EL (cell line): Measurements from ENCODE around the gene CCDC124.
"Not testable (repeated sequence)": the region's sequence is repeated elsewhere in the genome, so short reads cannot be mapped to it uniquely, and the experiment has no call there.

ENCODE experiments used
- DNase-seq: peaks from one replicate; pipeline ENCODE4 v3.0.0-alpha.2; 2016

CCDC124 gene, protein sequence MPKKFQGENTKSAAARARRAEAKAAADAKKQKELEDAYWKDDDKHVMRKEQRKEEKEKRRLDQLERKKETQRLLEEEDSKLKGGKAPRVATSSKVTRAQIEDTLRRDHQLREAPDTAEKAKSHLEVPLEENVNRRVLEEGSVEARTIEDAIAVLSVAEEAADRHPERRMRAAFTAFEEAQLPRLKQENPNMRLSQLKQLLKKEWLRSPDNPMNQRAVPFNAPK

DNA sequence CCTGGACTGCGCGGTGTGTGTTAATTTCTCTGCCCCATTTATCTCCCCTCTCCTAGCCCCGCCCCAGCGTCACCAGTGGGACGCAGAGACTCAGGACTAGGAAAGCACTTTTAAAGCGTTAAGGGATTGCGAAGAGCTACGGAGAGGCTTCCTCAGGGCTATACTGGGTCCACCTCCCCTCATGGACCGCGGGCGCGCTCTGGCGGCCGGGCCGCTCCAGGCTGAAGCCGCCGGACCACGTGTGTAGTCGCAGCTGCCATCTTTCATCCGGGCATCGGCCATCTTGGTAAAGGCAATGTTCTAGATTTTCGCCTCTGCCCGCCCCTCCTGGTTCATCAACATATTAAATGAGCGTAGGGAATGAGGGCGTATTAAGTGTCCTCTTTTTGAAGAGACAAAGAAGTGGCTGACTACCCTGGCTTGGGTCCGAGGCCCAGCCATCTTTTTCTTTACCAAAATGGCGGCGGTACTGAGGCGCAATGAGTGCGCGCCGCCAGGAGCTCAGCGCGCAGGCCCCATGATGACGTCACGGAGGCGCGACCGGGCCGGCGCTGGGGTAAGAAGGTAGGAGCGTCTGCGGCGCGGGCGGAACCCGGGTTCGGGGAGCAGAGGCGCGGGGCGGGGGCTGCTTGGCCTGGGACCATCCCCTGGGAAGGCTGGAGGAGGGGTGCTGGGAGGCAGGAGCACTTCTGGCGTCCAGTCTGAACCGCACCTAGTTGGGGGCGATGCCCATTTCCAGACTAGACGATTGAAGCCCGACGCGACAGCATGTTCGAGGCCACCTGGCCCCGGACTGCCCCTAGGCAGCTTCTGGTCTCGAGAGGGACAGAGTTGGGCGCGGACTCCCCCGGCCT is at the start of gene CCDC124:
Gene CCDC124 (plus strand): TSS at position 531 of the 854 bp plus-strand sequence. CDS start 3,406 bp downstream, outside the sequence.
- peak; percentile 93 for DNase-seq

DNA sequence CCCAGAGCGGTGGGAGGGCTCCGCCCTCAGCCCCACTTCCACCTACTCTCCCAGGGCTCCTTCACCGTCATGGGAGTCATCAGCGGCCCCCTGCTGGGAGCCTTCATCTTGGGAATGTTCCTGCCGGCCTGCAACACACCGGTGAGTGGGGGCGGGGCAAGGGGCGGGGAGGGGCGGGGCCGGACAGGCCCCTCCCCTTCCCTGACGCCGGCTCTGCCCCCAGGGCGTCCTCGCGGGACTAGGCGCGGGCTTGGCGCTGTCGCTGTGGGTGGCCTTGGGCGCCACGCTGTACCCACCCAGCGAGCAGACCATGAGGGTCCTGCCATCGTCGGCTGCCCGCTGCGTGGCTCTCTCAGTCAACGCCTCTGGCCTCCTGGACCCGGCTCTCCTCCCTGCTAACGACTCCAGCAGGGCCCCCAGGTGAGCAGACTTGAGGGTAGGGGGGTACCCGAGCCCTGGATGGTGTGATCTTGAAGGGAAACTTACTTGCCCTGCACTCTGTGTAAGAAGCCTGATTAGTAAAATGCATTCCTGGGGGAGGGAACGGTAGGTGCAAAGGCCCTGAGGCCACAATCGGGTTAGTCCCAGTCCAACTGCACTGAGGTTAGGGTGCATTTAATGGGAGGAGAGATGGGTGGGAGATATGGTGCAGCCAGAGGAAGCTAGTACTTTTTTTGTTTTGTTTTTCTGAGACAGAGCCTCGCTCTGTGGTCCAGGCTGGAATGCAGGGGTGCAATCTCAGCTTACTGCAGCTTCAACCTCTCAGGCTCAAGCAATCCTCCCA is 49.0 kb upstream of the CCDC124 start:
- no peak for DNase-seq

DNA sequence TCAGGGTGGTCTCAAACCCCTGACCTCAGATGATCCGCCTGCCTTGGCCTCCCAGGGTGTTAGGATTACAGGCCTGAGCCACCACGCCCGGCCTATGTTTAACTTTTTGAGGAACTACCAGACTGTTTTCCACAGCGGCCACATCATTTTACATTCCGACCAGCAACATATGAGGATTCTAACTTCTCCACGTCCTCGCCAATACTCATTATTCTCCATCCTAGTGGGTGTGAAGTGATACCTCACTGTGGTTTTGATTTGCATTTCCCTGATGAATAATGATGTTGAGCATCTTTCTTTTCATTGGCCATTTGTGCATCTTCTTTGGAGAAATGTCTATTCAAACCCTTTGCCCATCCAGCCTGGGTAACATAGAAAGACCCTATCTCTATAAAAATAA is 46.3 kb upstream of the CCDC124 start:
- DNase-seq, result no peak

DNA sequence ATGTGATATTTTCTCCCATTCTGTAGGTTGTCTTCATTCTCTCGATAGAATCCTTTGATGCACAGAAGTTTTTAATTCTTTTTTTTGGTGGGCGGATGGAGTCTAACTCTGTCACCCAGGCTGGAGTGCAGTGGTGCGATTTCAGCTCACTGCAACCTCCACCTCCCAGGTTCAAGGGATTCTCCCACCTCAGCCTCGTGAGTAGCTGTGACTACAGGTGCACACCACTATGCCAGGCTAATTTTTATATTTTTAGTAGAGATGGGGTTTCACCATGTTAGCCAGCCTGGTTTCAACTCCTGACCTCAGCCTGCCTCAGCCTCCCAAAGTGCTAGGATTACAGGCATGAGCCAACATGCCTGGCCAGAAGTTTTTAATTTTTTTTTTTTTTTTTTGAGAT is 45.6 kb upstream of the CCDC124 start:
- not testable (repeated sequence) for DNase-seq

DNA sequence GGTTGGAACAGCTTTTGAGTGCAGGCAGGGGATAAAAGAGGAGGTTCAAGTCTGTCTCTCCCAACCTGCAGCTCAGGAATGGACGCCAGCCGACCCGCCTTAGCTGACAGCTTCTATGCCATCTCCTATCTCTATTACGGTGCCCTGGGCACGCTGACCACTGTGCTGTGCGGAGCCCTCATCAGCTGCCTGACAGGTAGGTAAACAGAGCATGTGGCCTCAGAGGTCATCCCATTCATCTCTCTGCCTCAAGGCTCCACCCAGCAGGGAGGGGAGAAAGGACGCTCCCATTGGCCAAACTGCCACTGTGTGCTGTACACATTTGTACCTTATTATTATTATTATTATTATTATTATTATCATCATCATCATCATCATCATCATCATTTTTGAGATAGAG is 44.6 kb upstream of the CCDC124 start:
- DNase-seq, result no peak

DNA sequence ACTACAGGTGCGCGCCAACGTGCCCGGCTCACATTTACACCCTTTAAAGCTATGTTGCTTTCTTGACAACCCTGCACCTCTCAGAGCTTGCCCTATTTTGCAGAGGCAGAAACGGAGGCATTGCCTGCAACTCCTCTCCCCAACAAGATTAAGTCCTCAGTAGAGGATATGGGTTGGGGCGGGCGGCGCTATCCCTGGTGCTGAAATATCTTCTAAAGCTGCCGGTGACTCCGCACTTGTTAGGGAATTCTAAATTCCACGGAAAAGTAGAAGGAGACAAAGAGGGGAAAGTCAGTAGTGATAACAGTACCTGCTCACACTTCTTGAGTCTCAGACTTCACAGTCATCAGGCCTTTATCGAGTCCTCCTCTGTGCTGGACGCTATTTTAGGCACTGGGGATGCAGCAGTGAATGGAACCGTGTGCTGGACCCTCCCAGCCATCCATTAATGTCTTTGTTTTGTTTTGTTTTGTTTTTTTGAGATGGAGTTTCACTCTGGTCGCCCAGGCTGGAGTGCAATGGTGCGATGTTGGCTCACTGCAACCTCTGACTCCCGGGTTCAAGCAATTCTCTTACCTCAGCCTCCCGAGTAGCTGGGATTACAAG is 43.1 kb upstream of the CCDC124 start:
- peak; percentile 33 for DNase-seq

DNA sequence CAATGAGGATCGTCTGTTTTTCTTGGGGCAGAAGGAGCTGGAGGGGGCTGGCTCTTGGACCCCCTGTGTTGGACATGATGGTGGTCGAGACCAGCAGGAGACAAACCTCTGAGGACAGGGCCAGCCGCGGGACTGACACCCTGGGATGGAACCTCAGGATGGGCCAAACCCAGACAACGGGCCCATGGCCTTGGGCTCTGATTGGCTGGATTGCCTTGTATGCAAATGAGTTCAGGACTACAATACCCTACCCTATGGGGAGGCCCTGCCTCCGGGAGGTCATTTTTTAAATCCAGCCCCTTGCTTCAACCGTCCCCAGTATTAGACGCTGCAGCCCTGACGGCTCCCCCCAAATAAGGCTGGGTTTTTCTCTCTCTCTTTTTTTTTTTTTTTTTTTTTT is 39.0 kb upstream of the CCDC124 start:
- DNase-seq, result no peak

DNA sequence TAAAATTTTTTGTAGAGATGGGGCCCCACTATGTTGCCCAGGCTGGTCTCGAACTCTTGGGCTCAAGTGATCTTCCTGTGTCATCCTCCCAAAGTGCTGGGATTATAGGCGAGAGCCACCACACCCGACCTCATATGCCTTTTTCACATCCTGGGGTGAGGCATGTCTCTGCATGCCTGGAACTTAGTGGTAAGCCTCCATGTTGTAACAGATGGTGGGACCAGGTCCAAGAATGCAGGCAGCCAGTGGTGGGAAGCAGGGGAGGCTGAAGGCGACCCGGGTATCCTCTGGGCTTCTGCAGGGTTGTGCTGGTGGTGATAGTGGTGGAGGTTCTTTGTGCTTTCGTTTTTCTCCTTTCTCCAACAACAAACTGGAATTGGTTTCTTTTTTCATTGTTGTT is 30.1 kb upstream of the CCDC124 start:
- DNase-seq, result peak; percentile 60

DNA sequence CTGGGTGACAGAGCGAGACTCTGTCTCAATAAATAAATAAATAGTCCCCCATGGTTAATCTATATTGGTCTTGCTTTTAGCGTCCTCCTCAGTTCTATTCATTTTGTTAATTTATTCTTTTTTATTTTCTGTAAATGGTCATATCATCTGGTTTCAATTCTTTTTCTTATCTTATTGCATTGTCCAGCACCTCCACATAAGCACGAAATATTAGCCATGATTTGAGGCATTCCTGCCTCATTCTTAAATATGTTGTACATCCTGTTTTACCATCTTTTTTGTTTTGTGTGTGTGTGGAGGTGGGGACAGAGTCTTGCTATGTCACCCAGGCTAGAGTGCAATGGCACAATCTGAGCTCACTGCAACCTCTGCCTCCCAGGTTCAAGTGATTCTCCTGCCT is 24.6 kb upstream of the CCDC124 start:
- DNase-seq, result no peak

DNA sequence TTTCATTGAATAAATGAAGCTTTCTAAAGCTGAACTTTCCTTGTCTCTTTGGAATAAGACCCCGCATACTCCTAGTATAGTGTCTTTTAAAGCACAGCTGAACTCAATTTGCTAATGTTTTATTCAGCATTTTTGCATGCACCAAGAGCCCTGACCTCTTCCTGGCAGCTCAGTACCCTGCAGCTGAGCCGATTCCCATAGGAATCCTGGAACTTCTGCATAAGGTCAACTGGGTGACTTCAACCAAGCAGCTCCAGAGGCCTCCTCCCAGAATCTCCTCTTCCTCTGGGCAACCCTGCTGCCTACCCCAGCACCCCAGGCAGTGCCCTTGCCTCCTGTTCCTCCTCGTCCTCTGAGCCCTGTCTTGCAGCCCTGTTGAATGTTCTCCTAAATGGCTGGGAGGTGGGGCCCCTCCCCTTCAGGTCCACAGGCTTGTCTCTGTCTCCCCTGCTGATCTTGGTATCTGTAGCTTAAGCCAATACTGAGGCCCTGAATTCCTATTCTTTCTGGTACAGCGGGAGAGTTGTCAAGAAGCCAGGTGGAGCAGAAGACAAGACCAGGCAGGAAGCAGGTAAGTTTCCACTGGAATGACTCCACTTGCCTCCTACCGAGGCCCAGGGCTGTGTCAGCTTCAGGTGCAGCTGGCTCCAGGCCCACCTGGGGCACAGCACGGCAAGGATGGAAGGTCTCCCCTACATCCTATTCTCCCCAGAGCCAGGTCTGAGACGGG is 23.6 kb upstream of the CCDC124 start:
- no peak for DNase-seq

DNA sequence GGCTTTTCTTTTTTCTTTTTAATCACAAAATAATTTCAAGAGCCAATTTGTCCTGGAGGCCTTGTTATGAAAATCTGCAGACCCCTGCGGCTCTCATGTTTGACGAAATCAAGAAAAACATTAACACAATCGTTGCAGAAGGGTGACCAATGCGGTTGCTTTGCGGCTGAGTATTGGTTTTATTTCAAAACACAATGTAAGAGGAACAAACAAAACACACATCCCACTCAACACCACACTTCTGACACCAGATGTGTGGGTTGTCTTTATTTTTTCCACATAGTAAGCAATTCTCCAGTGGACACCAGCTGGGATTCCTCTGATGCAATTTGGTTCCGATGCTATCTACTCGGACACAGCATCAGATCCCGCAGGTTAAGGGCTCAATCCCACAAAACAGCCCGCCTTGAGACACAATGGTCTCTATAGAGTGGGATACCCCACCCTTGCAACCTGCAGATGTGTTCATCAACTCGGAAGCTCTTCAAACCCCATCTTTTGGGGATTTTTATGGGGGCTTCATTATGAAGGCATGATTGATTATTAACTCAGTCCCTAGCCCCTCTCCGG is 21.9 kb upstream of the CCDC124 start:
- DNase-seq, result no peak

DNA sequence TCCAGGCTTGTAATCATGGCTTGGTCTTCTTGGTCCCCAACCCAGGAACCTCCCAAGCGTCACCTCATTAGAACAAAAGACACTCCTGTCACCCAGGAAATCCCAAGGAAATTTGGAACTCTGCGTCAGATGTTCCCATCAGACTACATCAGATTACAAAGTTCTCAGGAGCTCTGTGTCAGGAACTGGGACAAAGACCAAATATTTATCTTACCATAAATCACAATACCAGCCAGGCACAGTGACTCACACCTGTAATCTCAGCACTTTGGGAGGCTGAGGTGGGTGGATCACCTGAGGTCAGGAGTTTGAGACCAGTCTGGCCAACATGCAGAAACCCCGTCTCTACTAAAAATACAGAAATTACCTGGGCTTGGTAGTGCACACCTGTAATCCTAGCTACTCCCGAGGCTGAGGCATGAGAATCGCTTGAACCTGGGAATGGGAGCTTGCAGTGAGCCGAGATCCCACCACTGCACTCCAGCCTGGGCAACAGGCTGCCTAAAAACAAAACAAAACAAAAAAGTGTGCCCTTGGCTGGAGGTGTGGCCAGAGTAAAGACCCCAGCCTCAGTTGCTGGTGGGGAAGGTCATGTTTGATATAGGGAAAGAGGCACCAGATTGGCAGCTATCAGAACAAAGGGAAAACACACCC is 16.7 kb upstream of the CCDC124 start:
- no peak for DNase-seq

DNA sequence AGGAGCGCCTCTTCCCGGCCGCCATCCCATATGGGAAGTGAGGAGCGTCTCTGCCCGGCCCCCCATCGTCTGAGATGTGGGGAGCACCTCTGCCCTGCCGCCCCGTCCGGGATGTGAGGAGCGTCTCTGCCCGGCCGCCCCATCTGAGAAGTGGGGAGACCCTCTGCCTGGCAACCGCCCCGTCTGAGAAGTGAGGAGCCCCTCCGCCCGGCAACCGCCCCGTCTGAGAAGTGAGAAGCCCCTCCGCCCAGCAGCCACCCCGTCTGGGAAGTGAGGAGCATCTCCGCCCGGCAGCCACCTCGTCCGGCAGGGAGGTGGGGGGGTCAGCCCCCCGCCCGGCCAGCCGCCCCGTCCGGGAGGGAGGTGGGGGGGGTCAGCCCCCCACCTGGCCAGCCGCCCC is 14.7 kb upstream of the CCDC124 start:
- not testable (repeated sequence) for DNase-seq

DNA sequence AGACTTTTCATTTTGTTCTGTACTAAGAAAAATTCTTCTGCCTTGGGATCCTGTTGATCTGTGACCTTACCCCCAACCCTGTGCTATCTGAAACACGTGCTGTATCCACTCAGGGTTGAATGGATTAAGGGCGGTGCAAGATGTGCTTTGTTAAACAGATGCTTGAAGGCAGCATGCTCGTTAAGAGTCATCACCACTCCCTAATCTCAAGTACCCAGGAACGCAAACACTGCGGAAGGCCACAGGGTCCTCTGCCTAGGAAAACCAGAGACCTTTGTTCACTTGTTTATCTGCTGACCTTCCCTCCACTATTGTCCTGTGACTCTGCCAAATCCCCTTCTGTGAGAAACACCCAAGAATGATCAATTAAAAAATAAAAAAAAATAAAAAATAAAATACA is 13.7 kb upstream of the CCDC124 start:
- not testable (repeated sequence) for DNase-seq

DNA sequence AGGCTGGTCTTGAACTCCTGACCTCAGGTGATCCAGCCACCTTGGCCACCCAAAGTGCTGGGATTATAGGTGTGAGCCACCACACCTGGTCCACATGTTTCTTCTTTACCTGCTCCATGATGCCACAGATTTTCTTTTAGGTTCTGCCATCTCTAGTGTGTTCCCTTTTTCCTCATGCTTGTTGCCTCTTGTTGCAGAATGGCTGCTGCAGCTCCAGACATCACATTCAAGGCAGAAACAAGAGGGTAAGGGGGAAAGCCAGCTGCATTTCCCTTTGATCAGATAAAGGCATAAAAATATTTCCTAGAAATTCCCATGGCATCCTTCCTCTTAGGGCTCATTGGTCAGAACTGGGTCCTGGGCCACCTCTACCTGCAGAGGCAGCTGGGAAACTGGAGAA is 12.3 kb upstream of the CCDC124 start:
- DNase-seq, result no peak

DNA sequence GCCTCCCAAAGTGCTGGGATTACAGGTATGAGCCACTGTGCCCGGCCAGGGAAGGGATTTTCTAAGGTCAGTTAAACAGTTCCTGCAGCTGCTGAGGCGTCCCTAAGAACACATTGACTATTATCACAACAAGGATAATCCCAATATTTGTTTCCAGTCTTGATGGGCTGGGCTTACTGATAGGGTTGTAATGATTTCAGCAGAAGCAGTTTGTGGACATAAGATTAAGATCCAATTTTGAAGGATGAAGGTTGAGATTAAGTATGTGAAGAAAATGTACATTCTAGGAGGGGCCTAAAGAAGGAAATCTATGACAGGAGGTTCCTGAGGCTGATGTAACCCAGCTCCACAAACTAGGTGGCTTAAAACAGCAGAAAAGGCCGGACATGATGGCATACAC is 10.7 kb upstream of the CCDC124 start:
- no peak for DNase-seq

DNA sequence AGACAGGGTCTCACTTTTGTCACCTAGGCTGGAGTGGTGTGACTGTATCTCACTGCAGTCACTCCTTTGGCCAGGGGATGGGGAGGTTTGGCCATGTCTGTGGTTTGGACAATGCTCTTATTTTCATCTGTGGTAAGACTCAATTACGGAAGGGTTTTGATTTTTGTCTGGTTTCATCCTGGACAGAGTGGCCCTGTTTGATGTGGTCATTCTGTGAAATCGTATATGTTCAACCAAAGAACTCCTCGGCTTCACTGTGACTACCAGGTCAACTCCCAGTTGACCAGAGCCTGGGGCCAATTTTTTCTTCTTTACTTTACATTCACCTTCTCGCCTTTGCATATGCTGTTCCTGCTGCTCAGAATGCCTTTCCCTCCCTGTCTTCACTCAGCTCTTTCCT is 6.8 kb upstream of the CCDC124 start:
- no peak for DNase-seq

DNA sequence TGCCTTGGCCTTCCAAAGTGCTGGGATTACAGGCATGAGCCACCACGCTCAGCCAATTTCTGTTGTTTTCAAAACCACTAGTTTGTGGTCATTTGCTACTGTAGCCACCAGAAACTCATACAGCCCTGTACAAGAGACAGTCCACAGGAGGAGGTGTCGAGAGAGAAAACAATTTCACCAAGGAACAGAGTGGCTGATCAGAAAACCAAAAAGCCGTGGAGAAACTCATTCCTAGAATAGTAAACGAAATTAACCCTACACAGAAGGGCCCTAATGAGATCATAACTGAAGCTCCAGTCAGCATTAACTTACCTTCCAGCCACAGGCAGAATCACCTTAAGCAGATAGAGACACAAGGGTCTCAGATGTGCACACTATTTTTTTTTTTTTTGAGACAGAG is 3.8 kb upstream of the CCDC124 start:
- no peak for DNase-seq

DNA sequence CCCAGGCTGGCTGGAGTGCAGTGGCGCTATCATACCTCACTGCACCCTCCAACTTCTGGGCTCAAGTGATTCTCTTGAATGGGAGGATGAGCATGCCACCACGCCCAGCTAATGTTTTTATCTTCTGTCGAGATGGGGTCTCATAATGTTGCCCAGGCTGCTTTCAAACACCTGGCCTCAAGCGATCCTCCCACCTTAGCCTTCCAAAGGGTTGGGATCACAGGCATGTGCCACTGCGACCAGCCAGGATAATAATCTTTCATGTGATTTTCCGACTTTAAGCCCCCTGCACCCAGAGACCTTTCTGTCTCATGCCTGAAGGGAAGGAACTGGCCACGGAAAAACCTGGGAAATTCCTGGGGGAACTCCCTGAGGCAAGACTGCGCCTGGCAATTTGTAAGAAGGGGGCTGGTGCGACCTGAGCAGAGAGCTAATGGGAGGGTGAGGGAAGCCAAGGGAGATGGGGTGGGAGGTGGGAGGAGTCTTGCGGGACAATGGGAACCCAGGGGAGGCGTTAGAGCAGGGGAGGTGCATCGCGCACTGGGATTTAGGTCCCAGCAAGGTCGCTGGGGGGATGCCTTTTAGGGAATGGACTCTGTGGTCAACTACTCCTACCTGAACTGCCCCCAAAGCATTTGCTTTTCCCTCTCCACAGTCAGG is 1.2 kb upstream of the CCDC124 start:
- no peak for DNase-seq

DNA sequence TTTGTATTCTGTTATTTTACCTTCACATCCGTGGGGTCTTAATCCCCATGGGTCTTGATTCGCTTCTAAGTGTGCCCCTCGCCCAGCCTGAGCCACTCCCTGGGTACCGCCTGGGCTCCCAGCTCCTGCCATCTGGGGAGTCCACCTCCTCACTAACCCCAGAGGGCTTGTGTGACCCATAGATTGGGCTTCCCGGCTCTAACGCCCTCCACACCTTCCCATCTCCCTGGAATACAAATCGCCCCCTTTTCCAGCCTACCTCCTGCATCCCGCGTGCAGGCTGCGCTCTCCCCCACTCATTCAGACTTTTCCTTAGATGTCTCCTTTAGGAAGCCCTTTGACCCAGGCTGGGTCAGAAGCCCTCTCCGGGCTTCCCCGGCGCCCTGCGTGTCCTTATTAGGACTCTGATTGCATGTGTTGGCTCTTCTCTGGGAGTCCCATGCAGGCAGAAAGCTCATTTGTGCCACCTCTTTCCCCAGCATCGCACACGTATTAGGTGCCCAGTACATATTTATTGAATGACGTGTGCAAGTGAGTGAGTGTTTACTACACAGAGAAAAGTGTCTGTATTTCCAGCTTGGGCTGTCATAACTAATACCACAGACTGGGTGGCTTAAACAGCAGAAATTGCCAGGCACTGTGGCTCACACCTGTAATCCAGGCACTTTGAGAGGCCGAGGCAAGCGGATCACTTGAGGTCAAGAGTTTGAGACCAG is 757 bp downstream of the CCDC124 start:
- peak; percentile 57 for DNase-seq
